HG03196 (cell line): ENCODE results near the gene TEX13A.

Source experiments
- ATAC-seq: cut with Tn5 transposase; IDR thresholded peaks from one replicate; pipeline ENCODE4 v1.9.1; 2021; ENCODE audit not compliant: unreplicated experiment

The TEX13A gene

GRCh38 chrX:105179644-105180043, 40.9 kb downstream of the TEX13A start:
- no peak for ATAC-seq

- no peak for ATAC-seq
Observed at GRCh38 chrX:105173071-105173470, 47.4 kb downstream of the TEX13A start.
